Measurements from ENCODE around the gene MAT1A.

The MAT1A gene

DNA sequence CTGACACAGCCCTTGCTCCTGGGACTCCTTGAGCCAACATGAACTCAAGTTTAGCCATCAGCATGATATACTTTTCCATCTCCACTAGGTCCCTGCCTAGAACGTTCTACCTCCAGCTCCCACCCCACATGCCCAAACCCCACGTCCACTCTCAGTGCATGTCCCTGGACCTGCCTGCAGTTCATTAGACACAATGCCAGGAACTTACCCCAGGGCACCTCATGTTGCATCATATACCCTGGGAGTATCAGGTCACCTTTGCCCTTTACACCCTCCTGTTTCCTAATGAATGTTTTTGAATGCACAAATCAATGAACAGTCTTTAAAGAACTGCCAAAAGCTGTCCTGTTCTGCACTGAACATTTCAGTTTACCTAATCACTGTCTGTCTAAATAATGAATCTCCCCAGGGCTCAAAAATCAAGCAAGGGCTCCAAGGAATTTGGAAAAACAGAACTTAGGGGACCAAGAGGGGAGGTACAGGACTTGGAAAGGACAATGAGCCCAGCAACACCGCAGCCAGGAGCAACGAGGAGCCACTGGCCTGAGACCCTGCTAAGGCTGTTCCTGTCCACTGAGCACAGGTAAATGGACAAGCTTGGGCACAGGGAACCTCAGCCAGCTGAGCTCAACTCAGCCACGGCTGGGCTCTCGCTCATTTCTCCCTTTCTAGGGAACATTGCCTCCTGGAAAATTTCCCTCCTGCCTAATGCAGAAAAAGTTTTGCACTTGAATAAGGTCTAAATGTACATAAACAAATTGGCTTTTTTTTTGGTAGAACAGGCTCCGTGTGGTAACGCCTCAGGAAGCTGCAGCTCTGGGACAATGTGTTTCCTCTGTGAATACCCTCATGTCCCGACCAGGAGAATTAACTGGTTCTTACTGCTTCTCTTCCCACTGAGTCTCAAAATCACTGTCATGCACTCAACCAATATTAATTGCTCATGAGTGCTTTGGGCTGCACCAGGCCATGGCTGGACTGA lies 7.4 kb downstream of the MAT1A start:
- DNase-seq (ENCODE audit: low read depth): no peak

DNA sequence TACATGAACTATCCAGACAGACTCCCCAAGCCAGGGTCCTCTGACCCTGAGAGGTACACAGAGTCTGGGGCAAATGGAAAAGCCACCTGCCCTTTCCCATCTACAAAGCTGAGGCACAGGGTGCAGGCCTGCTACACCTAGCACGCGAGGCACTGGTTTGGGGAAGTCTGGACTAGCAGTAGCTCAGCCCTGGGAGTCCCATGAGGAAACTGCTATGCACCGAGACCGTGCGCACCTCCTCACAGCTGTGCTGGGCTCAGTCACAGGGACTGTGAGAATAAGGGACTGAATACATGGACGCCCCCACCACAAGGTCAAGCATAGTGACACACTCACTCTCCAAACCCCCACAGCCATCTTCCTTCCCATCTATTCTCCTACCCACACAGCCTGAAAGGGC lies 8.2 kb downstream of the MAT1A start:
- DNase-seq (ENCODE audit: low read depth): no peak

DNA sequence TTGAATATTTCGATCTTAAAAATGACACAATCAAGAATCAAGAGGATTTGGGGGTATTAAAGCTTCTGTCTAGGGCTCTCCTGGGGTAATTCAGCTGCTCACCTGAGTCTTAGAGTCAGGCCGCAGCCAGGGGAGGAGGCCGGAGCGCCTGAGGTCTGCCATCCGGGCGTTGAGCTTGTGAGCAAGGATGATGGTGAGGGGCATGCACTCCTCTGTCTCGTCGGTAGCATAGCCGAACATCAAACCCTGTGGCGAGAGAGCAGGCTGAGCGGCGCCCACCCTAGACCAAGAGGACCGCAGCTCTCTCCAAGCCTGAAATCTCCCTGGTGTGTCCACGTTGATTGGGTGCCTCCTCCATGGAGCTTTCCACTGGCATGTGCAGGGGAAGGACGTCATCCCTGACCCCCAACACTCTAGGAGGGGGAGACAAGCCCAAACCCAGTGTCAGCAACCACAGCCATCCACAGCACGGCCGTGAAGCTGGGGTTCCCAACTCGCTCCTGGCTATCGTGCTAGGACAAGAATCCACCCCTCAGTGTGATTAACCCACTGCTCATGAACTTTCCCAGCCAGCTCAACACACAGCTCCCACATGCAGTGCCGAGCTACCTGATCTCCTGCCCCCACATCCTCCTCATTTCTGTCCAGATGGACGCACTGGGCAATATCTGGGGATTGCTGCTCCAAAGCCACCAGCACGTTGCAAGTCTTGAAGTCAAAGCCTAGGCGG lies 9.2 kb downstream of the MAT1A start:
- DNase-seq (ENCODE audit: low read depth): no peak

DNA sequence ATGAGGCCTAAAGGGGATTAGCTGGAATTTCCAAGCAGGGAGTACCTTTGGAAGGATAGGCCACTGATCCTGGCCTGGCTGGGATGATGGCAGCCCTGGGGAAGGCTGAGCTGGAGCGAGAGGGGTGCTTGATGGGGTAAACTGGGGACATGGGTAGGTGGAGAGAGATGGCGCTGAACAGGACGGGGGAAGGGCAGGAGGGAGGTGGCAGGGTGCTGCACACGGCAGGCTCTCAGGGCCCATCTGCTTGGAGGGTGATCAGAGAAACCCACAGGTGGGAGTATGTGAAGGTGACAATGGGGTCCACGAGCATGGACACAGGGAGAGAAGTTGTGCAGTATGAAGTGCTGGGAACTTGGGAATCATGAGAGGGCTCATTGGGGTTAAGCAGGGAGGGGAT lies 10.3 kb downstream of the MAT1A start:
- DNase-seq (ENCODE audit: low read depth): no peak

DNA sequence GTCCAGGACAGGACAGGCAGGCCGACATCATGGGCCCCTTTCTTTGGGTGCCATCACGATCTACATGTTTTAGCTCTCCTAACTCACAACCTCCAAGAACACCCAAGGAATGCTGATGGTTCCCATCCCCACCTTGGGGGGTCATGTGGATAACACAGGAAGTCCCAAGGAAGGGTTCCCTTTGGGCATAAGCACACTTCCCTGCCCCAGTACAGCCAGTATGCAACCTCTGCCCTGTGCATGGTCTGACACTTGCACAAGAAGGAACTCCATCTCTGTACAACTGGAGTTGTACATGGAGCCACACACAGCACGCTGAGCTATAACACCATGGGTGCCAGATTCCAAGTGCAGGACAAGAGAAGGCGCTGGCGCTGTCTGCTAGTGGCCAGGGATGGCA lies 11.0 kb downstream of the MAT1A start:
- no peak for DNase-seq (ENCODE audit: low read depth)

DNA sequence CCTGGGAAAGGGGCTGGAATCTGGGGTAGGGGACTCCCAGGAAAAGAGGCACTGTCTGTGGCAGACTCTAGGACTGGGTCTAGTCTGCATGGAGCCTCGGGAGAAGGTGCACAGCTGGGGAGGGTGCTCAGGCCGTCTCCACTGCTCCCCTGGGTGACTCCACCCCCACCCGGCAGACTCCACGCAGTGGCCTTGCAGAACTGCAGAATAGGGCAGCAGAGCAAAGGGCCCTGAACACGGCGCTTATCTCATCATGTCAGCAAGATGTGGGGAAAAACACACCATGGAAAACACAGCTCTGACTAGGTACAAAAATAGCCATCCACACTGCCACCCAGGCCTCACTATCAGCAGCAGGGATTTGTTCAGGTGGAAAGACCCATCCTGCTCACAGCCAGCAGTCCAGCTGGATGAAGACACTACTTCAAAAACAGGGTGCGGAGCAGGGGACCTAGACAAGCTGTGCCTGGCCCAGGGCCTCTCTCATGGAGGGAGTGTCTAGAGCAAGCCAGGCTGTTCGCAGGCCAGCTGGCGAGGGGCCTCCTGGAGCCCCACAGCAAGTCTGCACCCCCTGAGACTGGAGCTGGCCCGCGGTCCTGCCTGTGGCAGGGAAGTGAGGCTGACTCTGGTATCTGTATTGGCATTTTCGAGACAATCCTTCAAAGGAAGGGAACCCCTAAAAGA lies 11.7 kb downstream of the MAT1A start:
- DNase-seq (ENCODE audit: low read depth): no peak

DNA sequence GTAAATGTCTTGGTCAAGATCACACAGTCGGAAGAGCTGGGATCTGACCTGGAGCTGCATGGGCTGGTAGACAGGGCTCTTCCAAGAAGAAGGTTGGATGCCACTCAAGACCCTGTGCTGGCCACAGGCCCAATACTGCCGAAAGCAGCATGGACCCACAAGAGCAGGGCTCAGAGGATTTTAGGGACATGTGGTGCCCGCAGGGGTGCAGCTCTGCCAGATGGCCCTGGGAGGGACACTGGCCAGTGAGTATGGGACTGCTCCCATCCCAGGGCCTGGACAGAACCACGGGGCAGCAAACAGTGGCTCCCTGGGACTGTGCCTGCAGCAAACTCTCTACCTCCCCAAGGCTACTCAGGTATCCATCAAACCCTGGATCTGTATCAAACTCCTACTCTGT lies 12.4 kb downstream of the MAT1A start:
- no peak for DNase-seq (ENCODE audit: low read depth)

DNA sequence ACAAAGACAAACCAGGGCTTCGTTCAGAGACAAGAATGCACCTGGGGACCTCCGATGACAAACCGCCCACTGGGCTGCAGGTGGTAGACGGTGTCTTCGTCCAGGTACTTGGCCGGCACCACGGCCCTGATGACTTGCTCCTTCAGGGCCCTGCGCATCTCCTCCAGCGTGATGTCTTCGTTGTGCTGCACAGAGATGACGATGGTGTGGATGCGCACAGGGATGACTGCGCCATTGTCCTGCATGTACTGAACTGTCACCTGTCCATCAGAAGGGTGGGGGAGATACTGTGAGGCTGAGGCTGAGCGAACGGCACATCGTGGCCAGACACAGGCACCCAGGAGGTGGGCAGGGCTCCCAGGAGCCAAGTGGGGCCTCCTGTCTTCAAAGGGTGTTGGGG lies 13.1 kb downstream of the MAT1A start:
- DNase-seq (ENCODE audit: low read depth): no peak

DNA sequence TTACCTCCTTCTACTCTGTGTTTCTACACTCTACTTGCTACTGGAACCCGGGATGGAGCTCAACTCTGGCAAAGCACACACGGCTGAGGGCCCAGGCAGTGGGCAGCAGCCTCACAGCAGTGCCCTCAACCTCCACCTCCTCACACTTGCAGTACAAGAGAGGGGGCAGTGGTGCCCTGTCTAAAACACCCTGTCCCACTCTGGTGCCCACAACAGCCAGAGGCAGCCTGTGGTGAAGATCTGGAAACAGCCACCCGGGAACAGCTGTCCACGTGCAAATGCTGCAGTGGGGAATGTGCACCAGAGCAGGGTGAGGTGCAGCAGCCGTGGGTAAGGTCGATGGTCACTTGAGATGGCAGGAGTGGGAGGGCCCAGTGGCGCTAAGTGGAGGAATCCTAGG lies 13.7 kb downstream of the MAT1A start:
- no peak for DNase-seq (ENCODE audit: low read depth)

DNA sequence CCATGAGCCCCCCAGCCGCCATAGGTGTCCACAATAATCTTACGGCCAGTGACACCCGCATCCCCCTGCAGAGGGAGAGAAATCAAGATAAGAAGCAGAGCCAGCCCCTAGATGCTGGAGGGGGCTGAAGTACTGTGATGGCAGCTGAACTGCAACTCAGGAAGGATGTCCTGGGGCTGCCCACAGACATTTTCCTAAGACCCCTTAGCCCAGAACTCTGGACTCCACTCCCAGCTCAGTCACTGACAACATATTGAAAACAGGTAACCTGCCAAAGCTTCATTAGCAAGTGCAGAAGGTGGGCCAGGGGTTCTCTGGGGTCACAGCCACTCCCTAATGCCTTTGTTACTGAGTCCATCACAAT lies 14.3 kb downstream of the MAT1A start:
- no peak for DNase-seq (ENCODE audit: low read depth)

DNA sequence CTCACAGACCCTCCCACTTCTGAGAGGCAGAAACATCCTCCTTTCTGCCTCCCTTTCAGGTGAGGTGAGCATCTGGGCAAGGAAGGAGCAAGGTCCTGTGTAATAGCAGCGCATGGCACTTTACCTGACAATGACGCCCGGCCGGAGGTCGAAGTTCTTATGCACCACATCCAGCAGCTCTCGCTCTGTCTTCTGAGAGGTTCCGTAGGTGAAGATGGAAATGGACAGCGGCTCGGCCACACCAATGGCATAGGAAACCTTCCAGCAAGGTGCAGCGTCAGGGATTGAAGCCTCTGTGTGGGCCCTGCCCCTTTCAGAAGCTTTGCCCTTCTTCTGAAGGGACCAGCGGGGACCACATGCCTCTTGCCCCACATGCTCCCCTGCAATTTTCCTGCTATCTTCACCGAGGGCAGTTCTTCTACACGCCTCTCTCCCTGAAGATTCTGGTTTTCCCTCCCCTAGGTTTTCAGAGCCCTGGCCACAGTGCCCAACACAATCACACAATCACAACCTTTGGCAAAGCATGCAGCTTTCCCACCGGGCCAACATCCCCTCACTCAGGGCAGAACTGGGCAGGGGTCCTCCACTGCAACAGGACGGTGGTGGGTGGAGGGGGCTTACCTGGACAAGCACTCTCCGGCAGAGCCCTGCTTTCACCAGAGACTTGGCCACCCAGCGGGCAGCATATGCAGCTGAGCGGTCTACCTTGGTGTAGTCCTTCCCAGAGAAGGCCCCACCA lies 14.9 kb downstream of the MAT1A start:
- no peak for DNase-seq (ENCODE audit: low read depth)

DNA sequence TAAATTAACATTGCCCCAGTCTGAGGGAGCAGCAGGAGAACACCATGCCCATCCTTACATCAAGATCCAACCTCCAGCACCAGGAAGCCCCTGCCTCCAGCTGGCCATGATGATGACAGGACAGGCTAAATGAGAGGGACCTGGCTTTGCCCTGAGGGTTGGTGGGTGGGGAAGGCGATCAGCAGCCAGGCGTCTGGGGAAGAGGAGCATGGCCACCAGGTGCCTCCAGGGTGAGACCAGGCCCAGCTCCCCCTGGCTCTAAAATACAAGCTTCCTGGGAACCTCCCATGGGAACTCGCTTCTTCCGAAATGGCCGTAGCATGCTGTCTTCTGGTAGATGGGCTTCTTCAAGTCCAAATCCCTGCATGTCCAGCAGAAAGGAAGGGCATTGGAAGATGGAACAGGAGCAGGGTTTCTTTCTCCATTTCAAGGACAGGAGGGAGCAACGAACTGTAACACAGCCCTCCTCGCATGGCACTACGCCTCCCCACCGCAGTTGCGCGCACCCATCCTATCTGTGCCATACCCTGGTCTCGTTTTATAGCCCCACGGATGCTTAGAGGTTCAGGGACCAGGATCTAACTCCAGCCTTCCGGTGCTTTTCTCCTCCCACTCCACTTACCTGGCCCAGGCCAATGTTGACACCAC lies 15.8 kb downstream of the MAT1A start:
- DNase-seq (ENCODE audit: low read depth): no peak

DNA sequence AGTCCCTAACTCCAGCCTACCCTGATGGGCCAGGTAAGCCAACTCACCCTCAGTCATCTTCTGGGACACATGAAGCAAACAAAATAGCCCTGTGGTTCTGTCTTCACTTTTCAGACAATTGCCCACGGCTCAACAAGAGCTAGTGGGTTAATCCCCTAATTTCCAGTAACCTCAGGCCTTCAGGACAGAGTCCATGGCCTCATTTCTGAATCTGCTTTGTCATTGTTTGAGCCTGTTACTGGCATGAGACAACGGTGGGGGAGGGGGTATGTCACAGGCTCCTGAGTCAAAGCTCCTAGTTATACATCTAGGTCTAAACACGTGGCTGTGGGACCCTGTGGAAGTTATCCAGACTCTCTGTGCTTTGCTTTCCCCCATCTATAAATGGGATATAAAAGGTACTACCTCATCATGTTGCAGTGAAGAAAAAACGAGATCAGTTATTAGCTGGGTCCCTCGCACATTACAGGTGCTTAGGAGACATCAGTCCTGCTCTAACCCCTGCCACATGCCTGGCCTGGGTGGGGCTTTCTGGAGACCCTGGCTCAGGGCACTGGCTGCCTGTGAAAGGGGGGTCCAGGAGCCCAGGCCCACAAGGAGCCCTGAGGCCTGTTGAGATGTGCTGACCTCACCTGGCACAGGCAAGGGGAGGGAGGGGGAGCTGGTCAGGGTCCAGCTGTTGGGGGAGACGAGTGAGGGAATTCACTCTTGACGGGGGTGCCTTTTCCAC lies 16.5 kb downstream of the MAT1A start:
- DNase-seq (ENCODE audit: low read depth): no peak

DNA sequence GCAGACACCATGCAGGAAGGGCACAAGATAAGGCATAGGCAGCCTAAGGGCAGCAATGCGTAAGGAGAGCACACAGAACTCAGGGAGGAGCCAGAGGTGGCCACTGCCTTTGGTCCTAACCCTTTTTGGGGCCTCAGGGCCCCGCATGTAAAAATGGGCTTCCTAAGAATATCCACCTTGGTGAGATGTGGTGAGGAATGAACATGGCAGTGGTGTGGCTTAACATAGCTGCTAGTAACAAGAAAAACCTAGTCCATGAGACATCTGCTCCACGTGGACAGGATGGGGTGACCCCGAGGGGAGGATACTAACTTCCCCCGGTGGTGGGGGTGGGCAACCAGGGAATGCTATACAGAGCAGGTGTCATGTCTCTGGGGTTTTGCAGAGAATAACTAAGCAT lies 18.0 kb downstream of the MAT1A start:
- DNase-seq (ENCODE audit: low read depth): no peak

DNA sequence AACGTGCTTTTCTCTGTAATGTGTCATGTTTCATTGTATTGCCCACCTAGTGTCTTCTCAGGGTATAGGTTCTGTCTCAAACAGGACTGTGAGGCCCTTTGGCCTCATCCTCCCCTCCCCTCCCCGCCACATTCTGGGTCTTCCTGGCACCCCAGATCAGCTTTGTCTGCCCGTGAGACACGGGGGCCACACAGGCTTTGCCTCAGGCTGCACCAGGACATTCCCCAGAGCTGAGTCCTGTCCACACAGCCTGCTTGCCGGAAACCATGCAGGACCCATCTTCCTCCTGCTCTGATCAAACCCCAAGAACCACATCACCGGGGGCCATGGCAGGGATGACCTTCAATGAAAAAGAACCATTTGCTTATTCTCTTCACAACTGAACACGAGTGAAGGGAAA lies 18.6 kb downstream of the MAT1A start:
- no peak for DNase-seq (ENCODE audit: low read depth)

DNA sequence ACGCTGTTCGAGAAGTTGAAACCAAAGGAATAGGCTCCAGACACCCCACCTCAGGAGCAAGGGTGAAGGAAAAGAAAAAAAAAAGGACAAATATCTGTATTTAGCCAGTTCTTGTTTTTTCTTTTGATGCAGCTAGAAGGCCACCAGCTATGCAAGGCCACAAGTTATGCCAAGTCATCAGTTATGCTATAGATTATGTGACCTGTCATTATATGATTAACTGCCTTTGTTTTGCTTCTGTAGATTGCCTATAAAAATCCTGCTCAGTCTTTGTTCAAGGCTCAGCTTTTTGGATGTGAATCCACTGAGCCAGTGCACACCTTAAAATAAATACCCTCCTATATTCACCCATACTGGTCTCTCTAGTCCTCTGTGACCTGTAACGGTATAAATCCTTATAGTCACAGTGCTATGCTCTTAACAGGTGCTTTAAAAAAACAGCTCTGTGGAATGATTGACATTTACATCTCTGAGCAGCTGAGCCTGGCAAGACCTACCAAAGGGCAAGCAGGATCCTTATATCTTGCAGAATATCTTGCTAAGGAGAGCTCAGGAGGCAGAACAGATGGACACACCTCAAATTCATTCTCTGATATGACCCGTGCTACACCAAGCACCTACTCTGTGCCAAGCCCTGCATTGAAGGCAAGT lies 20.4 kb downstream of the MAT1A start:
- no peak for DNase-seq (ENCODE audit: low read depth)

DNA sequence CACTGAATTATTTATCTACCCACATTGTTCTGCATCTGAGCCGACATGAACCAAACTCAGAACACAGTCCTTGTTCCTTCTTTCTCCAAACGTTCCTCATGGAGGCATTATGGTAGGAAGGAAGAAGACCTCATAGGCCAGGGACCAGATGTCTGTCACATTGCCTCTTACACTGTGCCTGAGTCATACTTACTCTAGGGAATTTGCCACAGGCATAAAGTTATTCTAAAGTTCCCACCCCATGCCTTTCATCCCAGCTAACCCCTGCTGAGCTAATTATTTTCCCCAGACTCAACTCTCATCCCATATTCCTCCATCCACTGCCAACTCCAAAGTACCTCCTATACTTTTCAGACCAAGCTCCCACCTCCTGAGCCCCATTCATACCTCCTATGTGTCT lies 21.2 kb downstream of the MAT1A start:
- no peak for DNase-seq (ENCODE audit: low read depth)

DNA sequence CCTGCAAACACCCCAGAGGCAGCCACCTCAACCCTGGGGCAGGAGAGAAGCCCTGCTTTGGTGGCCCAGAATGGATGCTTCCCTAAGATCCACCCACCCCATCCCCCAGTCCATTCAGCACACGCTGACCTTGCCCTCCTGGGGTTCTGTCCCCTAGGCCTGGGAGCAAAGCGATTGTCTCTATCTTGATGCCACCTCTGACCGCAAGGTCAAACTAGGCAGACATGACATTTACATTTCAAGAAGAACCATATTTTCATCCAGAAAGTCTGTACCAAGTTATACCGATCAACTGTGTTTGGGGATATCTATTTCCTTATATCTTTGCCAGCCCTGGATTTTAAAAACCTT lies 23.0 kb downstream of the MAT1A start:
- no peak for DNase-seq (ENCODE audit: low read depth)

DNA sequence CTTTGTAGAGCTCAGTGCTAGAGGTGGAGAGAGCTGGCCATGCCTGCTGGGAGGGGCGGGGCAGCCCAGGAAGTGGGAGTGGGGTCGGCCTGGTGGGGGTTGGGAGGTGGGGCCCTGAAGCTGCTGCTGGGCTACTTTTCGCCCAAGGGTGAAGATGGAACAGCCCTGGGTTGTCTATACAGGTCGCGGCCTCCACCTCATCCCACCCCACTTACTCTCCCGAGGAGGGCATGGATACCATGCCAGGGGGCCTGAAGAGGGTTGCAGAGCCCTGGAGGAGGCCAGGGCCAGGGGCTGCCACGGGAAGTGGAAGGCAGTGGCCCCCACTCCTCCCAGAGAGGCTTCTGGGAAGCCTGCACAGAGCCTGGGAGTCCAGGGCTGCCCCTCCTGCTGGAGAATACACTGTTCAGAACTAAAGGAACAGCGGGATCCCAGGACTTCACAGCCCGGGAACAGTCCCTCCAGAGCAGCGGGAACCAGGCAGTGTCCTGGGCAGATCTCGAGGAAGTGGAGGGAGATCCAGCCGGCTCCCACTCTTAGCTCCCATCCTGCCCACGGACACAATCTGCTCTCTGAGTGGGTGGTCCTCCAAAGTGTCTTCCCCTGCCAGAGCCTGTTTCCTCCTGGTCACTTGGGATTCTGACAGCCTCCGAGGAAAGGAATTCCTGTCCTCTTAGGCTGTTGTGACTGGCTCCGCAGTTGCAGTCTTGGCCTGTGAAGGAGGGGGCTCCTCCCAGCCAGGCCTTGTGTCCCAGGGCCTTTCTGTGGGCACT lies 23.5 kb downstream of the MAT1A start:
- no peak for DNase-seq (ENCODE audit: low read depth)

All from HS-27A (cell line).